Measurements from ENCODE around the gene MAGI1. TPM values are rescaled to one million over a fixed set of nuclear protein-coding genes. Genes with fewer than 3 reads are reported as not detected.

The MAGI1 gene
- total and polyA plus RNA-seq, 7 donors: 10.2 to 54.0 (median 29.8) TPM

DNA sequence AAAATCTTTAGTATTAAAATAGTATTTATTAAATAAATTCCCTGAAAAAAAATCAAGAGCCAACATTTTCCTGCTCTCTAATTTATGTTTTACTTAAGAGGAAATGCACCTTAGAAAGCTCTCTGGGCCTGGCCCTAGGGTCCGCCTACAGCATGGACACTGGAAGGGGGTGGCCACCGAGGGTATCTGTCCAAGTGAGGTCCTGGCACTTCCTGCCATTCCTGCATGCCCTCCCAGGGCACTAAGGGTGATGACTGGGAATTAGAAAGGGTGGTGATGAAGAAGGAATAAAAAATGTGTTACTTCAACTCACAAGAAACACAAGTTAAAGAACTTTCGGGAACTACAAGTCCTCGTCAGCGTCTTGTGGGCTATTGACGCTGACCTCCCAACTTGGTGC, 92.8 kb downstream of the MAGI1 start:
- TF ChIP-seq EP300 (IDR thresholded peaks at IDR 0.05): no peak
- no peak for TF ChIP-seq POLR2A (IDR thresholded peaks at IDR 0.05)
- no peak for TF ChIP-seq POLR2AphosphoS5 (IDR thresholded peaks at IDR 0.05)
- TF ChIP-seq, protein P1, sequence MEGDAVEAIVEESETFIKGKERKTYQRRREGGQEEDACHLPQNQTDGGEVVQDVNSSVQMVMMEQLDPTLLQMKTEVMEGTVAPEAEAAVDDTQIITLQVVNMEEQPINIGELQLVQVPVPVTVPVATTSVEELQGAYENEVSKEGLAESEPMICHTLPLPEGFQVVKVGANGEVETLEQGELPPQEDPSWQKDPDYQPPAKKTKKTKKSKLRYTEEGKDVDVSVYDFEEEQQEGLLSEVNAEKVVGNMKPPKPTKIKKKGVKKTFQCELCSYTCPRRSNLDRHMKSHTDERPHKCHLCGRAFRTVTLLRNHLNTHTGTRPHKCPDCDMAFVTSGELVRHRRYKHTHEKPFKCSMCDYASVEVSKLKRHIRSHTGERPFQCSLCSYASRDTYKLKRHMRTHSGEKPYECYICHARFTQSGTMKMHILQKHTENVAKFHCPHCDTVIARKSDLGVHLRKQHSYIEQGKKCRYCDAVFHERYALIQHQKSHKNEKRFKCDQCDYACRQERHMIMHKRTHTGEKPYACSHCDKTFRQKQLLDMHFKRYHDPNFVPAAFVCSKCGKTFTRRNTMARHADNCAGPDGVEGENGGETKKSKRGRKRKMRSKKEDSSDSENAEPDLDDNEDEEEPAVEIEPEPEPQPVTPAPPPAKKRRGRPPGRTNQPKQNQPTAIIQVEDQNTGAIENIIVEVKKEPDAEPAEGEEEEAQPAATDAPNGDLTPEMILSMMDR (IDR thresholded peaks at IDR 0.05): no peak
- H3K4me1 ChIP-seq: peaks cover 0 to 10% (median 3%) of the 10 kb centered on the region in 4 donors
- WGBS, 2 donors: 80 to 89% methylated on average over 6 of the region's 6 CpGs
- no peak for DNase-seq
- no peaks in the 10 kb centered on the region for H3K27me3 ChIP-seq
- H3K27ac ChIP-seq: peak overlapping the region in 1 of 4 donors; percentile 60
- intact Hi-C loops (cut with DNase I): no loop called here
- H3K9me3 ChIP-seq: no peaks in the 10 kb centered on the region
- no peaks in the 10 kb centered on the region for H3K36me3 ChIP-seq
- H3K4me3 ChIP-seq: no peak overlapping the region

DNA sequence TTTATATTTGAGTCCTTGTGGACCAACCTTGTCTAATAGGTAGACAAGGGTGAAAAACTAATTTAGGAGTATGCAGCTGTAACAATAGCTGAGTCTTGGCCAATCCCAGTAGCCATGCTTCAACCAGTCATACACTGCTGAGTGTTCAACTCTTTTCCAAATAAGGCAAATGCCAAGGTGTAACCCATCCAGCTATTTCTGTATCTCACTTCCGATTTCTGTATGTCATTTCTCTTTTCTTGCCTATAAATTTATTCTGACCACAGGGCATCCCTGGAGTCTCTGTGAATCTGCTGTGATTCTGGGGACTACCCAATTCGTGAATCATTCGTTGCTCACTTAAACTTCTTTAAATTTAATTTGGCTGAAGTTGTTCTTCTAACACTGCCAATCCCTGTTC, 93.2 kb downstream of the MAGI1 start:
- no peak for DNase-seq
- peaks cover 0 to 10% (median 3%) of the 10 kb centered on the region in 4 donors for H3K4me1 ChIP-seq
- H3K36me3 ChIP-seq: no peaks in the 10 kb centered on the region
- no peak for TF ChIP-seq POLR2A (IDR thresholded peaks at IDR 0.05)
- no peak for TF ChIP-seq EP300 (IDR thresholded peaks at IDR 0.05)
- TF ChIP-seq, protein P1 (IDR thresholded peaks at IDR 0.05): no peak
- no peak for TF ChIP-seq POLR2AphosphoS5 (IDR thresholded peaks at IDR 0.05)
- H3K27ac ChIP-seq: peak overlapping the region in 1 of 4 donors; percentile 60
- WGBS, 2 donors: 89 to 91% methylated on average over 3 of the region's 3 CpGs
- intact Hi-C loops (cut with DNase I): no loop called here
- H3K4me3 ChIP-seq: no peak overlapping the region
- no peaks in the 10 kb centered on the region for H3K27me3 ChIP-seq
- H3K9me3 ChIP-seq: no peaks in the 10 kb centered on the region

DNA sequence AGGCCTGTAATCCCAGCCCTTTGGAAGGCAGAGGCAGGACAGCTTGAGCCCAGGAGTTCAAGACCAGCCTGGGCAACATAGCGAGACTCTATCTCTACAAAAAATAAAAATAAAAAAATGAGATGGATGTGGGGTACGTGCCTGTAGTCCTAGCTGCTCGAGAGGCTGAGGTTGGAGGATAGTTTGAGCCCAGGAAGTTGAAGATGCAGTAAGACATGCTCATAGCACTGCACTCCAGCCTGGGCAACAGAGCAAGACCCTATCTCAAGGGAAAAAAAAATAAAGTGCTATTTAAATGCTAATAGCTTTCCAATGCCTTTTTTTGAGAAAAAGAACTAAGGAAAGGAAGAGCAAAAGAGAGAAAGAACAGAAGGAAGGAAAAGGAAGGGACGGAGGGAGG, 94.5 kb downstream of the MAGI1 start:
- Histone ChIP-seq H3K27me3 (no peaks in the 10 kb centered on the region), H3K27ac (no peak overlapping the region), H3K4me1 (peaks cover 0 to 10% (median 3%) of the 10 kb centered on the region in 4 donors), H3K4me3 (no peak overlapping the region), H3K9me3 (no peaks in the 10 kb centered on the region), H3K36me3 (no peaks in the 10 kb centered on the region)
- TF ChIP-seq POLR2A (IDR thresholded peaks at IDR 0.05): no peak
- TF ChIP-seq, protein P1 (IDR thresholded peaks at IDR 0.05): no peak
- no peak for TF ChIP-seq POLR2AphosphoS5 (IDR thresholded peaks at IDR 0.05)
- no peak for TF ChIP-seq EP300 (IDR thresholded peaks at IDR 0.05)
- intact Hi-C loops (cut with DNase I): no loop called here
- no peak for DNase-seq
- WGBS, 2 donors: 90 to 92% methylated on average over 4 of the region's 4 CpGs

DNA sequence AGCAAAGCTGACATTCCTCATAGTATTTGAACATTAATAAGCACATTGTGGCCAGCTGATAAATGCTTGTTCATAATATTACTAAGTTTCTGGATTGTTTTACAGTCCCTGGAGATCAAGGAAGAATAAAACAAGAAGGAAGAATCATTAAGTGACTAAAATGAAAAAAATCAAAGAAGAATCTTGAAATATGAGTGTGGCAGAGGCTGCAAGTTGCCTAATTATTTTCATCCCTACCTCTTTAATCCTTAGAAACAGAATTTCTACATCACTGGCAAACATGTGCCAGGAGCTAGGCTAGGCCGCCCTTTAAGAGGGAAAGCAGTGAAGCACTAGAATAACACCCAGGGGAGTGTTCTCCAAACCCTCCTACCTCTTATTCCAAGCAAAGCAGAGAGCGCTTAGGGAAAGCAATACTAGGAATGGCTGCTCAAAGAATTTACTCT, 98.9 kb downstream of the MAGI1 start:
- H3K36me3 ChIP-seq: no peaks in the 10 kb centered on the region
- intact Hi-C loops (cut with DNase I): no loop called here
- WGBS, 2 donors: 96% methylated on average over 2 of the region's 2 CpGs
- no peaks in the 10 kb centered on the region for H3K27me3 ChIP-seq
- H3K4me3 ChIP-seq: no peak overlapping the region
- no peaks in the 10 kb centered on the region for H3K9me3 ChIP-seq
- H3K4me1 ChIP-seq: no peaks in the 10 kb centered on the region
- TF ChIP-seq, protein P1 (IDR thresholded peaks at IDR 0.05): no peak
- no peak for TF ChIP-seq EP300 (IDR thresholded peaks at IDR 0.05)
- no peak for TF ChIP-seq POLR2AphosphoS5 (IDR thresholded peaks at IDR 0.05)
- no peak for DNase-seq
- H3K27ac ChIP-seq: no peak overlapping the region

DNA sequence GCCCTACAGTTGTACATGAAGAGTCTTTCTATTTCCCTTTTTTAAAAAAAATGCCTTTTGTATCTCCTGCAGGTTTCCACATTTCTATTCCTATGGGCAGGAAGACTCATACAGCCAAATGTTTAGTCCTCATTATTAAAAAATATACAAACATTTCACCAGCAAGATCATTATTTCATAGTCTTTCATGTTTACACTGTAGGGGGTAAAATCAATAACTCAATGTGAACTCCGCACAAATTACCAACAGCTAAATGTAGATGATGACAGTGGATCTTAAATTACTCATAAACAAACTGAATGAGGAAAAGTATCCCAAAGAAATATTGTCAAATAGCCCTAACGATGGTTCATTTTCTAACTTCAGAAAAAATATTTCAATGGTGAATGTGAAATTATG, 99.5 kb downstream of the MAGI1 start:
- intact Hi-C loops (cut with DNase I): no loop called here
- H3K4me1 ChIP-seq: no peaks in the 10 kb centered on the region
- no peaks in the 10 kb centered on the region for H3K27me3 ChIP-seq
- no peaks in the 10 kb centered on the region for H3K9me3 ChIP-seq
- 91 to 95% methylated on average over 2 of the region's 2 CpGs for WGBS, 2 donors
- no peaks in the 10 kb centered on the region for H3K36me3 ChIP-seq
- no peak for DNase-seq
- TF ChIP-seq, protein P1 (IDR thresholded peaks at IDR 0.05): no peak
- no peak for TF ChIP-seq POLR2A (IDR thresholded peaks at IDR 0.05)
- TF ChIP-seq POLR2AphosphoS5 (IDR thresholded peaks at IDR 0.05): no peak
- no peak for TF ChIP-seq EP300 (IDR thresholded peaks at IDR 0.05)
- H3K4me3 ChIP-seq: no peak overlapping the region
- no peak overlapping the region for H3K27ac ChIP-seq
